PC-3 (cell line): Measurements from ENCODE around the gene LPAR1.

Experiments
- EZH2 ChIP-seq: fragments of 300-600 bp; sonication (generic); IDR thresholded peaks from one replicate; pipeline ENCODE4 v1.6.1; 2017; ENCODE audit warnings: antibody characterized with exemption, mild to moderate bottlenecking, low read length; ENCODE audit not compliant: unreplicated experiment
- EZH2phosphoT487 ChIP-seq: fragments of 300-600 bp; sonication (generic); IDR thresholded peaks from 2 replicates; pipeline ENCODE4 v1.6.1; 2018; ENCODE audit warnings: mild to moderate bottlenecking, antibody characterized with exemption, low read length, borderline replicate concordance
- TF ChIP-seq, protein P1 (sequence below): fragments of 300-600 bp; sonication (generic); conservative IDR thresholded peaks from 2 replicates; pipeline ENCODE4 v1.5.1; 2017; ENCODE audit warnings: antibody characterized with exemption, low read depth, mild to moderate bottlenecking, low read length

- TF ChIP-seq, protein P1, sequence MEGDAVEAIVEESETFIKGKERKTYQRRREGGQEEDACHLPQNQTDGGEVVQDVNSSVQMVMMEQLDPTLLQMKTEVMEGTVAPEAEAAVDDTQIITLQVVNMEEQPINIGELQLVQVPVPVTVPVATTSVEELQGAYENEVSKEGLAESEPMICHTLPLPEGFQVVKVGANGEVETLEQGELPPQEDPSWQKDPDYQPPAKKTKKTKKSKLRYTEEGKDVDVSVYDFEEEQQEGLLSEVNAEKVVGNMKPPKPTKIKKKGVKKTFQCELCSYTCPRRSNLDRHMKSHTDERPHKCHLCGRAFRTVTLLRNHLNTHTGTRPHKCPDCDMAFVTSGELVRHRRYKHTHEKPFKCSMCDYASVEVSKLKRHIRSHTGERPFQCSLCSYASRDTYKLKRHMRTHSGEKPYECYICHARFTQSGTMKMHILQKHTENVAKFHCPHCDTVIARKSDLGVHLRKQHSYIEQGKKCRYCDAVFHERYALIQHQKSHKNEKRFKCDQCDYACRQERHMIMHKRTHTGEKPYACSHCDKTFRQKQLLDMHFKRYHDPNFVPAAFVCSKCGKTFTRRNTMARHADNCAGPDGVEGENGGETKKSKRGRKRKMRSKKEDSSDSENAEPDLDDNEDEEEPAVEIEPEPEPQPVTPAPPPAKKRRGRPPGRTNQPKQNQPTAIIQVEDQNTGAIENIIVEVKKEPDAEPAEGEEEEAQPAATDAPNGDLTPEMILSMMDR = no peak
- no peak for TF ChIP-seq EZH2phosphoT487
- no peak for TF ChIP-seq EZH2
Measured at GRCh38 chr9:110835404-110835803, 202.9 kb downstream of the LPAR1 start.
